ENCODE data around the gene TSEN34. TPM values are rescaled to one million over a fixed set of nuclear protein-coding genes. Genes with fewer than 3 reads are reported as not detected.
"Not testable (repeated sequence)": the region's sequence is repeated elsewhere in the genome, so short reads cannot be mapped to it uniquely, and the experiment has no call there.

TSEN34 gene
- total RNA-seq, 1 experiment from 2014 or later = 52.2 TPM

GRCh38 chr19:54240372-54241336 is 49.5 kb downstream of the TSEN34 start:
- H3K36me3 Mint-ChIP-seq (ENCODE audit: insufficient read depth, unreplicated experiment); DNase-seq; CTCF ChIA-PET; intact Hi-C loops (cut with micrococcal nuclease; ENCODE audit: unreplicated experiment); BruUV-seq (replicated peaks); H3K9me3 Mint-ChIP-seq (ENCODE audit: low read depth, unreplicated experiment); H3K27ac Mint-ChIP-seq (ENCODE audit: unreplicated experiment); H3K4me1 Mint-ChIP-seq (ENCODE audit: low read depth, unreplicated experiment); H3K4me3 Mint-ChIP-seq (ENCODE audit: low read depth, unreplicated experiment): not testable (repeated sequence)
- H3K27me3 Mint-ChIP-seq (ENCODE audit: unreplicated experiment) = peaks cover 65% of the 10 kb centered on the region

GRCh38 chr19:54242234-54242633 is 51.1 kb downstream of the TSEN34 start:
- CTCF ChIA-PET; H3K9me3 Mint-ChIP-seq (ENCODE audit: low read depth, unreplicated experiment); H3K36me3 Mint-ChIP-seq (ENCODE audit: insufficient read depth, unreplicated experiment); intact Hi-C loops (cut with micrococcal nuclease; ENCODE audit: unreplicated experiment); H3K4me3 Mint-ChIP-seq (ENCODE audit: low read depth, unreplicated experiment); H3K4me1 Mint-ChIP-seq (ENCODE audit: low read depth, unreplicated experiment); H3K27ac Mint-ChIP-seq (ENCODE audit: unreplicated experiment); BruUV-seq (replicated peaks); DNase-seq: not testable (repeated sequence)
- H3K27me3 Mint-ChIP-seq (ENCODE audit: unreplicated experiment) = peaks cover 52% of the 10 kb centered on the region

- H3K27ac Mint-ChIP-seq (ENCODE audit: unreplicated experiment); DNase-seq; H3K36me3 Mint-ChIP-seq (ENCODE audit: insufficient read depth, unreplicated experiment); CTCF ChIA-PET; H3K9me3 Mint-ChIP-seq (ENCODE audit: low read depth, unreplicated experiment); H3K4me1 Mint-ChIP-seq (ENCODE audit: low read depth, unreplicated experiment); intact Hi-C loops (cut with micrococcal nuclease; ENCODE audit: unreplicated experiment); BruUV-seq (replicated peaks); H3K4me3 Mint-ChIP-seq (ENCODE audit: low read depth, unreplicated experiment): not testable (repeated sequence)
- H3K27me3 Mint-ChIP-seq (ENCODE audit: unreplicated experiment) = peaks cover 52% of the 10 kb centered on the region
Measured at GRCh38 chr19:54242646-54243045, 51.5 kb downstream of the TSEN34 start, which contains the start of gene LILRA6. Gene LILRA6, minus strand, starts transcription at chr19:54242790.

GRCh38 chr19:54243809-54244208 is 52.7 kb downstream of the TSEN34 start:
- DNase-seq; H3K36me3 Mint-ChIP-seq (ENCODE audit: insufficient read depth, unreplicated experiment); CTCF ChIA-PET; BruUV-seq (replicated peaks); H3K9me3 Mint-ChIP-seq (ENCODE audit: low read depth, unreplicated experiment); intact Hi-C loops (cut with micrococcal nuclease; ENCODE audit: unreplicated experiment); H3K27ac Mint-ChIP-seq (ENCODE audit: unreplicated experiment); H3K4me3 Mint-ChIP-seq (ENCODE audit: low read depth, unreplicated experiment); H3K4me1 Mint-ChIP-seq (ENCODE audit: low read depth, unreplicated experiment): not testable (repeated sequence)
- peaks cover 52% of the 10 kb centered on the region for H3K27me3 Mint-ChIP-seq (ENCODE audit: unreplicated experiment)

Other genes starting within 250 kb of the TSEN34 start
- gene CACNG8, start 228.4 kb upstream of the TSEN34 start, total RNA-seq (2022) = 13.4 and 19.0 TPM in 2 replicates
- 137 and 144 TPM in 2 replicates for gene CACNG6, start 199.7 kb upstream of the TSEN34 start, total RNA-seq (2022)
- gene VSTM1, start 127.4 kb upstream of the TSEN34 start, total RNA-seq (2022) = not detected in 2 replicates
- not detected in 2 replicates for gene TARM1, start 109.9 kb upstream of the TSEN34 start, total RNA-seq (2022)
- 0.54 and 0.64 TPM in 2 replicates for gene OSCAR, start 90.5 kb upstream of the TSEN34 start, total RNA-seq (2022)
- gene NDUFA3, start 88.5 kb upstream of the TSEN34 start, total RNA-seq (2022) = 228 and 255 TPM in 2 replicates
- 30.8 and 34.2 TPM in 2 replicates for gene TFPT, start 75.7 kb upstream of the TSEN34 start, total RNA-seq (2022)
- gene PRPF31, start 75.6 kb upstream of the TSEN34 start, total RNA-seq (2022) = 106 TPM in 2 replicates
- 79.4 and 87.4 TPM in 2 replicates for gene CNOT3, start 53.5 kb upstream of the TSEN34 start, total RNA-seq (2022)
- gene LENG1, start 31.6 kb upstream of the TSEN34 start, total RNA-seq (2022) = 9.9 and 10.7 TPM in 2 replicates
- gene TMC4, start 18.1 kb upstream of the TSEN34 start, total RNA-seq (2022) = 157 and 166 TPM in 2 replicates
- gene MBOAT7, start 1.7 kb upstream of the TSEN34 start, total RNA-seq (2022) = 287 and 323 TPM in 2 replicates
- gene RPS9, start 9.6 kb downstream of the TSEN34 start, total RNA-seq (2022) = 825 and 841 TPM in 2 replicates
- gene LILRB3, start 31.7 kb downstream of the TSEN34 start, total RNA-seq (2022) = not detected in 2 replicates
- gene LILRA6, start 51.5 kb downstream of the TSEN34 start, total RNA-seq (2022) = not detected in 2 replicates
- not detected in 2 replicates for gene LILRB5, start 66.0 kb downstream of the TSEN34 start, total RNA-seq (2022)
- not detected in 2 replicates for gene LILRB2, start 89.8 kb downstream of the TSEN34 start, total RNA-seq (2022)
- not detected in 2 replicates for gene LILRA5, start 121.9 kb downstream of the TSEN34 start, total RNA-seq (2022)
- gene LILRA4, start 147.9 kb downstream of the TSEN34 start, total RNA-seq (2022) = not detected in 2 replicates
- gene LAIR1, start 173.6 kb downstream of the TSEN34 start, total RNA-seq (2022) = 0.61 and 0.83 TPM in 2 replicates
- 2.9 and 3.9 TPM in 2 replicates for gene TTYH1, start 224.2 kb downstream of the TSEN34 start, total RNA-seq (2022)